ENCODE measurements around the gene INSYN2A.

The INSYN2A gene

DNA sequence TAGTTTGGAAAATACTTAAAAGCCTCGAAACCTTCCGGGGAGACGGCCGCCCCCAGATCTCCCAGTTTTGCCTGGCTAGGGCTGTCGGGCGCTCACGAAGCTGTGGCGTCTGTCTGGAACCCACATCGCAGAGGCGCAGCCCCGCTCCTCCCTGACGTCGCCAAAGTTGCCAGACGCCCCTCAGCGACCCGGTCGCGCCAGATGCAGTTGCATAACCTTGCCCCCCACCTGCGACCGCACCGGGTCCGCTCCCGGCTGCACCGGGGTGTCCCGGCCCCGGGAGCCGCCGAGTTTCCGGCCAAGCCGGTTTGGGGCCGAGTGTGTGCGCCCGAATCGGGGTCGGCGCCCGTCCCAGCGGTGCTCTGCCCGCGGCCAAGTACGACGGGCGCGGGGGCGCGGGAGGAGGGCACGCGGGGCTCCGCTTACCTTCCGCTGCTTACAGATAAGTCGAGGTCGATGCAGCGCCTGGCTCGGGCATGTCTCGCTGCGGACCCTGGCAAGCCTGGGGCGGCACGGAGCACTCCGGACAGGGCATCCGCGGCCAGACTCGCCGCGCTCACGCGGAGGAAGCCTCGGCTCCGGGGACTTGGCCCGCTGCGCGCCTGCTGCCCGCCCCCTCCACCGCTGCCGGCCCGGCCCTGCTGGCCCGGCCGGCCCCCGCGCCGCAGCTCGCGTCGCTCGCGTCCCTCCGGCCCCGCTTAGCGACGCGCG, 665 bp downstream of the INSYN2A start:
- DNase-seq (ENCODE audit: low spot score), result no peak

DNA sequence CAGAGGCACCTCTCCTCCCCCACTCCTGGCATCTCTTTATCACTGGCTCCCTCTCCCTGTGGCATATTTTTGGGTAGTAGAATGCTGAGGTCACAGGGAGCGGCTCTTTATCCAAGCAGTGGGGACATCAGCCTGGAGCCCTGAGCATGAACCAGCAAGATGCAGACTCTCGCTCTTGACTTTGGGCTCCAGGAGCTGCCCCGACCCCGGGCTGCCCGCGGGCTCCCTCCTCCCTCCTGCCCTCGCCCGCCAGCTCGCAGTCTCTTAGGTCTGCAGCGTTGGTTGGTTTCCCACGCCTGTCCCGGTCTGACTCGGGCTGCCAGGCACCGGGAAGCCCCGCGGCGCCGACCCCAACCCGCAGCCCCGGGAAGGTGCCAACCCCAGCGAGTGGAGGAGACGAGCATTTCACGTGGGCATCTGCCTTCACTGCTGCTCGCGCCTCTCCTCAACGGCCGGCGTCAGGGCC, 1.3 kb downstream of the INSYN2A start:
- DNase-seq (ENCODE audit: low spot score), result no peak

DNA sequence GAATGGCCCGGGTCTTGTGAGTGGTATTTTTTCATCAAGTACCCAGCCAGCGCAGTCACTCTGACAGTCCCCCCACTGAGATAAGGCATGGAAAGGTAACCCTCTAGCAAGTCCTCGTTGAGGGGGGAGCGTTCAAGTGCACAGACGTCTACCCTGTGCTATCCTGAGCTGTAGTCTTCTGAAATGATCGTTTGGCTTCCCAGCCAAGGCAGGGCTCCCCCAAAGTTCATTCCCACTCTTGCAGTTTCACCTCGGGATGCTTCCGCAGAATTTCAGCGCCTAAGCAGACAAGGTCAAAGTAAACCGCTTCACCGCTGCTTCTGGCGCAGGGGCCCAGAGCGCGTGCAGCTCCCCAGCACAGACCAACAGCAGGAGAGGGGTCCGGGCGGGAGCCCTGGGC, 1.8 kb downstream of the INSYN2A start:
- no peak for DNase-seq (ENCODE audit: low spot score)

DNA sequence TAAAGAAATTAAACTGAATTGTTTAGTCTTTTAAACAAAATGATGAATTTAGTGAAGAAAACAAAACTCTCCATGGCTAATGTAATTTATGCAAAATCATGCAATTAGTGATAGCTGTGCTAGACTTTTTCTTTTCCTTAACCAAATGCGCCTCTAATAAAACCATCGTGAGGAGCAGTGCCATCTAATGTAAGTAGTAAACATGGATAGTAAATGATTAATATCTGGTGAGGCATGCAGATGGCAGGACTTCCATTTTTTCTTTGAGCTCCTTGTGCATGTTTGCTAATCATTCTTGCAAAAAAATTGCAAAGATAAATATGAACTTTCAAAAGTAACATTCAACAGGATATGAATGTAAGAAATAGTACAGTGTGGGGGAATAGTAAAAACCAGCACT, 2.3 kb downstream of the INSYN2A start:
- no peak for DNase-seq (ENCODE audit: low spot score)

DNA sequence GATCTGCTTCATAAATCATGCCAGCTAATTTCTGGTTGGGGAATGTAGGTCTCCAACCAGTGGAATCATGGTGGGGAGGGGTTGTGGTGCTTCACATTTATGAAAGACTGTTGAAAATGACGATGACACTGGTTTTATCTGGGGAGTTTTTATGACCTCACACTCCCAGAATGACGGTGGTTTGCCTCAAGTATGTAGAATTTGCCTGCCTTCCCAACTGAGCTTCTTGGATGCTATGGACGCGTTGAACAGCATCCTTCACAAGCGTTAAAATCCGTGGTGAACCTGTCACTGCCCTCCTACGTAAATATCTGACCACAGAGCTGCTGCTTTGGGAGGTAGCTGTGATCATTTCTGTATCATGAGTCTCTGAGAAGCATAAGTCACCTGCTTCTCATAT, 3.3 kb downstream of the INSYN2A start:
- DNase-seq (ENCODE audit: low spot score), result no peak

DNA sequence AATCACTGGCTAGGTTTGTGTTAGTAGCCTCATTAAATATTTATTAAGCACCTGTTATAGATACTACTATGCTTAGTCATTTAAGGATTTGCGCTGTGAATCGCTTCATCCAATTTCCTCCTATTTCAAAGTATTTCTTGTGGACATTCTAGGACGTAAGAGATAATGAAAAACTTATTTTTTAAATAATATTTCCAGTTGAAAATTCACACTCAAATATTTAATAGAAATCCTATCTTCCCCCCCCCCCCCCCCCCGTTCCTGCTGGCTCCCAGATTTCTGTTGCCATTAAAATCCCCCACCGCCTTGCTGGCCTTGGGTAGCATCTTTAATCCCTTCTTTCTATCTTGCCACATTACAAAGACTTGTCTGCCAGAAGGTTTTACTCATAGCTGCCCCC, 6.0 kb downstream of the INSYN2A start:
- no peak for DNase-seq (ENCODE audit: low spot score)

DNA sequence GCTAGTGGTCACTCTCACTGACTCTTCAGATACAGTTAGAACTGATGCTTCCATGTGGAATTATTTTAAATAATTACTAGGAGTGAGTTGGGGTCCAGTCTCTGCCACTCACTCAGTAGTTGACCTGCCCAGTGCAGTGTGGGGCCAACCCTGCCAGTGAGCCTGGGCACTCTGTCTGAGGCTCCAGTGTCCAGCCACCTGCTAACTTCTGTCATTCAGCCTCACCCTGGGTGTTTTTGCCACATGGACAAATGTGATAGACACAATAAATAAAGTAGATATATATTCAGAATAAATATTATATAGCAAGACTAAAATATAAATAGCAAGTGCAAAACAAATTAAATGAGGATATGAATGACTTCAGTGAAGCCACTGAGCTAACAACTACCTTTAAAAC, 7.2 kb downstream of the INSYN2A start:
- no peak for DNase-seq (ENCODE audit: low spot score)

DNA sequence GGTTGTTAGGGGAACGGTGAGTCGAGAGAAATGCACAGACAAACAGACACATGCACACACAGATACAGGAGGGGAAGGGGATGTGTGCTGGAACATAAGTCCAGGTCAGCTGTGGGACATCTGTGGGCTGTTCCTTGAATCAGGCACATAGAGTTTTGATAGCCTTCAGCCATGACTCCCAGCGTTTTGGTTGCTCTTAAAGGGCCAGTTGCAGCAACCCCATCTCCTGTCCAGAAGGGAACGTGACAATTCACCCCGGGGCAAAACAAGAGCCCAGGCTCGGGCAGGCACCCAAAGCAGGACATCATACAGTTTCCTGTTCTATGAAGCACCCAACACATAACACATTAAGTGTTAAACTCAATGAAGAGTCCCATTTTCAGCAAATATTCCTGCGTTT, 9.6 kb downstream of the INSYN2A start:
- no peak for DNase-seq (ENCODE audit: low spot score)

DNA sequence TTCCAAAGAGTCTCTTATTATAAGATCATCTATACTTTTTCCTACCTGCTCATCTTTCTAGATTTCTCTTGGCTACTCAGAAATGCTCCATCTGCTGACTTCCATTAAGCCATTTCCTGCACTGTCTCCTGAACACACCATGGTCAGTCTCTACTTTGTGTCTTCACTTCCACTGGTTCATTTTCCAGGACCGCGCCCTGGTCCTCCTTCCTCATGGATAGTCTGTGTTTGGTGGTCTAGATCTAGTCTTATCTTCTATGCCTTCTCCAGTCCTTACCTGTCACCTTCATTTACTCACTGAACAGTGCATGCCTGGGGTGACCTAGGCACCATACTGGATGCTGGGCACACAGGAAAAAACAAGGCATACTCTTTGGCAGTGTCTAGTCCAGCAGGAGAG, 11.8 kb downstream of the INSYN2A start:
- DNase-seq (ENCODE audit: low spot score), result no peak

DNA sequence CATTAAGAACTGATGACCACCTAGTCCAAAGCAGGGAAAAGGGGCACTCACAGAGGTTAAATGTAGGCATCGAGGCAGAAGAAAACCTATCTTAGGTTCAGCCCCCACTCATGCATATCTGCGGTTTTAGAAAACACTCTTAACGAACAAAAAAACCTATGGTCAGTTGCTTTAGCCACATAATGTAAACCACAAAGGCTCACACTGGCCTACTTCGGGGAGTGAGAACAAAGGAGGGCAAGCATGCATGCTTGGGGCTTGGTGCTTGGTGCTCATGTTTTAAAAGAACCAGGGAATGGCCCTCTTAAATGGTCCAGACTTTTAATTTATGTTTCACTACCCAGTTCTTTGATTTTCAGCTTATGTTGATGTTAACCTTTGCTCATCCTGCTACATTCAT, 14.2 kb downstream of the INSYN2A start:
- DNase-seq (ENCODE audit: low spot score), result no peak

DNA sequence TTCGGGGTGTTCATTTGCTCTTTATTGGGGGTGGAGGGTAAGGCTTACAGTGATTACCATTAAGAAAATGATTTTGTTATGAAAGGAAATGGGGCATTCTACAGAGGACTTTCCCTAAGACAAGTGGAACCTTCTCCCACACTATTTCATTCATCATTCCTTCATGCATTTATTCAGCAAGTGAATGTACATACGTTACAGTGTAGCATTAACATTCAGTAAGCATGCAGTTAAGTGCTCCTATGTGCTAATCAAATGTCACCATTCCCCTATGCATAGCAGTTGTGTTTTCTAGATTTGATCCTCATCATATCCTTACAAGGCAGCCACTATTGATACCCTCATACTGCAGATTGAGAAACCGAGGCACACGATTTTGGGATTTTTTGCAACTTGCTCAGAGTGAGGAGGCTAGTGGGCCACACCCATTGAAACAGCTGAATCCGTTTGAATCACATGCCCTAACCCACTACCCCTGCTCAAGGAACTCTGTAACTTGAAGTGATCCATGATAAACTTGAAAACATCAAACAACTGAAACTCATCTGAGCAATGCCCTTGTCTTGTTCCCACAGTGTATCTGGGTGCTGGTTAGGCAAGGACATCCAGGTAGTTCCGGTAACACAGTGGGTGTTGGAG, 16.7 kb downstream of the INSYN2A start:
- DNase-seq (ENCODE audit: low spot score), result no peak

DNA sequence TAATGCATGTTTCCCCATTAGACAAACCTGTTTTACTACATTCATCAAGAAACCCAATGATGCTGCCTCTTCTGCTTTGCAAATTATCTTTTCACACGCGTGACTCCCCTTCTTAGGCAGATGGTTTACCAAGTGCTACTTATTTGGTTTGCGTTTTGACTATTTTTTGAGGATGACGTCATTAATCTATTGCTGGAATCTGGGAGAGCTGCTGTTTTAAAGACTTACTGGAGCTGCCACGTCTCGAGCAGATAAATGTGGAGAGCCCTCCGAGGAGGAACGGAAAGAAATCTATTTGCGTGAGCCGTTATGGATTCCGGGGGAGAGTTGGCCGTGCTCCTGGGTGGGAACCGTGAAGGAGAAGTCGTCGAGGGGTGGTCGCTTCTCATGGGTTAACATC, 19.7 kb downstream of the INSYN2A start:
- no peak for DNase-seq (ENCODE audit: low spot score)

DNA sequence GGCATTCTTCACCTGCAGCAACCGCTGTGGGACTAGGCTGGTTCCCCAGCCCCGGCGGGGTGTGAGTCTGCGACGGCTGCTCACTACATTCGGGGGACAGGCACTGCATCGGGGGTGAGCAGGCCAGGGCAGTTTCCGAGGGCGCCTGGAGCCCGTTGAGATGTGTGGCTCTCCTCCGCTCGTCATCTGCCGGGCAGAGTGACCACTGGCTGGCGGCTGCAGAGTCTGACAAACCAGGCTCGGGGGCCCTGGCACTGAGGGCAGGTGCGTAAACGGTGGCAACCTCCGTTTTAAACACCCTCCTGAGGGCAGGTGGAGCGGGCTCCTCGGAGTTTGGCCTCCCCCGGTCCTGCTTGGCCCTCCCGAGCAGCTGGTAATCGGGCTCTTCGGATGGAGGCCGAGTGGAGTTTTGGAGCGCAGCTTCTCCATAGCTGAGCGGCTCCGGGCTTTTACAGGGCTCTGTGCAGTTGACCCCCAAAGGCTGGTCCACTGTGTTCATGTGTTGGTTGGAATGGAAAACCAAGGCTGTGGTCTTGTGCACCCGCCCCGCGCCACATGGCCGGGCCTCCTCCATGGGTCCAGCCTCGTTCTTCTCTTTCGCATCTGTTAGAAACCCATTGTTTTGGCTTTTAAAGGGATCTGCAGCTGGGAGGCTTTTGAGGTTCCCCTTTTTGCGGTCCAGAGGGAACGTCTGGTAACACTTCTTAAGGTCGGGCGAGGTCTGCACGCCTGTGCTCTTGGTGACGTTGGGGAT, 20.9 kb downstream of the INSYN2A start:
- DNase-seq (ENCODE audit: low spot score), result no peak

DNA sequence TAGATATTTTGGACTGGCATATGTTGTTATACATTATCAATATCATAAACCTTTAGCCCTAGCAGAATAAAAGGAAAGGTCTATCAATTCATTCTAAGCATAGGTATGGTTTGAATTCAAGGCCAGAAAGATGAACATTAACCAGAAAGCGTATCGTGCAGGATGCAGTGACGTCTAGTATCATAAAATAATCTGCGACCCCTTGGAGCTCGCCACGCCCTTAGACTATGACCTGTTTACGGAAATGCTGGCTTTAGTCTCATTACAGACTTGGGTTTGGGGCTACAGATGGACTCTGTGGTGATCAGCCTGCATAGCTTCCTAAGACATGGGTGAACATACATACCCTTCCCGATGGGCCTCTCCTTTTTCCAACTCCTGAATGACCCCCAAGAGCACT, 21.5 kb downstream of the INSYN2A start:
- no peak for DNase-seq (ENCODE audit: low spot score)

DNA sequence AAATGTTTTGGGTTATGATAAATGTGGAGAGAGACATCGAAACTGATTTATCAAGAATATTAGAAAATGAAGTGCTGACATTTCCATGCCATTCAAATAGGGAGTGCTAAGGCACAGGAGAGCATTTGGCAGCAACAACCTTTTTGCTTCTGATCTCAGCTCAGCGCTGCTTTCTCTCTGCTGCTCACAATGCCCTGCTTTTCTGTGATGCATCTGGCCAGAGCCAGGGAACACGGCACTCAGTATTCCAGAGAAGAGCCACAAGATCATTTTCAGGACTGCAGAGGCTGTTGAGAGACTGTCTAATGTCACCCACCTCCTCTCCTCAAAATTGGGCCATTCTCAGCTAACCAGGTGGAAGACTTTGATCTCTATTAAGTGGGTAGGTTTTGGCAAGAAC, 28.1 kb downstream of the INSYN2A start:
- DNase-seq (ENCODE audit: low spot score), result no peak

DNA sequence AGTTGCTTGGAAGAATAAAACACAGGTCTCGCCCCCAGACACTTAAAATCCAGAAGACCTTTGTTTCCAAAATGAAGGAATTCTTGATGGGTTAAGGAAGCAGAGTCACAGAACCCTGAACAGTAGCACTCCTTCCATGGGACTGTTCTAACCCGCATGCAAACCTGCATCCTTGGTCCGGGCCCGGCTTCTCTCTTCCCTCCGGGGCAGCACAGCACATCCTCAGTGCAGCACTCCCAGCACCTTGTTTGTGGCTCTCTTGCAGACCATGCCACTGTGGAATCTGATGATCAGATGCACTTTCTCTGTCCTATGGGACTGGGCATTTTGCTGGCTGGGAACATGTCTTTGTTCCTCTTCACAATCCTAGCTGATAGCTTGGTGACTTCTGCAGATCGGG, 33.5 kb downstream of the INSYN2A start:
- no peak for DNase-seq (ENCODE audit: low spot score)

DNA sequence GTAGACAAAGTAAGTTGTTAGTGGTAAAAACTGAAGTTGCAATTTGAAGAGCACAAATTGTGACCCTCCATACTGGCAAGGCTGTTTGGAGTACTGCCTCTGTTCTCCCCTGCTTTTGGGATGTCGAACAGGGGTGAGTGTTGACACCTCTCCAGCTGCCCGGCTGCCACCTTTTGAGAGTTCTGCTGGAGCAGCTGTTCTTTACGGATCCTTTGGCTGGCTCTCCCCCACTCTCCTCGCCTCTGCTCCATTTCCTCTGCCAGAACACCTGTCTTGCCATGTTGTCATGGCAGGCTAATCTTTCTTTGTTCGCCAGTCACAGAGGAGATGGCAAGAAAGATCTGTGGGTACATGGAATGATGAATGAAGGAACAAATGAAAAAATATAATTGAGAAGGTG, 34.9 kb downstream of the INSYN2A start:
- no peak for DNase-seq (ENCODE audit: low spot score)

DNA sequence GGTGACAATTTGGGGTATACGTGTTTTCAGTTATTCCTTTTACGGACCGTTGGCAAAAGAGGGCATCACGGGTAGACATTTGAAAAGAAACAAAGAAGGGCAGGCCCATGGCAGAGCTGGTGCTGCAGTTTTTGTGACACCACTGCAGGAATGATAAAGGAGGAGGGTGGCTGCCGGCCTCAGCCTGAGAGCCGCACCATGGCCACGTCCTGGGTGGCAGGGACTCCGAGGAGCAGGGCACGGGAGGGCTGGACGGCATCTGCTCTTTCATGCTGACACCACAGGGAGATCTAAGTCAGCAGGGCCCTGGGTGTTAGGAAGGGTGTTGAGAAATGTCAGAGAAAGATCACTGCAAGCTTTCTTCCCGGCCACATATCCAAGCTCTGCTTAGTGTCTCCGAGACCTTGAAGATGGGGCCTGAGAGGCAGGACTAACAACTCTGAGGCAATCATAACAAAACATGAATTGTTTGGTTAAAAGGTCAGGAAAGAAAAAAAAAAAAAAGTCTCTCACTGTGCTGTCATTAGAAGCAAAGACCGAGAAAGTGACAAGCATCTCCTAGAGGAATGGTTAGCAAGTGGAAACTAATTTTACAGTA, 36.6 kb downstream of the INSYN2A start:
- no peak for DNase-seq (ENCODE audit: low spot score)

DNA sequence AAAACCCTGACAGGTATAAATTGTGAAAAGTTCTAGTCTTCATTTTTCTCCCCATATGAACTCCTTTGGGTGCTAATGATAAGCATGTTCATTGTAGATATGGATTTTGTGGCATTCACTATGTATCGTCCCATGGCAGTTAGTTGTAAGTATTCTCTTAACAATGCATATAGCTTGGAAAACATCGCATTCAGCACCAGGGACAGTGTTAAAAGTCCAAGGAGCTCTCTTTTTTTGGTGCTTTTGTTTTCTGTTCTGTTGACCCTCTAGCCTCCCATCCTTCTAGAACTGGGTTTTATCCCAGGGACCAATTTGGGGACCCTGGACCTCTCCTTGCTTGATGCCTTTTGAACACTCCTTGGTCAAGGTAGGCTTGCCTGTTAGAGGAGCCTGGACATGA, 37.7 kb downstream of the INSYN2A start:
- DNase-seq (ENCODE audit: low spot score), result no peak

DNA sequence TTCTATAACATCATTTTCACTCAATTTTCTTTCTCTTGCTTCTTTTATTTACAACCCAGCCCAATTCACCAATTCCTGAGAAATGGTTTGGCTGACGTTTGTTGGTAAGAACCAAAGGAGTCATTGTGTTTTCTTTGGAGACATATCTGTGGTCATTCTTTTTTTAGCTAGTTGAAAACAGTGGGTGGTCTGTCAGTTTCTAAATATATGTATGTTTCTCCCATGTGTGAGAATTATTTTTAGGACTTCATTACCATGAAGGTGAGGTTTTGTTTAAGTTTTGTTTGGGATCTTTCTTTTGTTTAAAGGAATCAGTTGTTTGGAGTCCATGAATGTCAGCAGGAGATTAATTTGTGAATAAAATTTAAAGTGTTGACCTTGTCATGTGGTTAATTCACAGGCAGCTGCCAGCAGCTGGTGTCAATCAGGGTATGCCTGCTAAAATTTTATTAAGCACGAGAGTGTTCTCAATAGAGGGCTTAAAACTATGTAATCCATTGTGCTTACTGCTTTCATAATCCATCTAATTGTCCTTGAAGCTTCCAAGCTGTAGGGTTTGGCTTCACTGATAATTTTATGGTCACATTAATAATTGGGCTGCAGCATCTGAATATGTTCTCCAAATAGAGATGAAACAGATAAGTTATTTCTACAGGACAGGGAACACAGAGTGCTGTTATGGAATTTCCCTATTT, 38.7 kb downstream of the INSYN2A start:
- DNase-seq (ENCODE audit: low spot score), result no peak

DNA sequence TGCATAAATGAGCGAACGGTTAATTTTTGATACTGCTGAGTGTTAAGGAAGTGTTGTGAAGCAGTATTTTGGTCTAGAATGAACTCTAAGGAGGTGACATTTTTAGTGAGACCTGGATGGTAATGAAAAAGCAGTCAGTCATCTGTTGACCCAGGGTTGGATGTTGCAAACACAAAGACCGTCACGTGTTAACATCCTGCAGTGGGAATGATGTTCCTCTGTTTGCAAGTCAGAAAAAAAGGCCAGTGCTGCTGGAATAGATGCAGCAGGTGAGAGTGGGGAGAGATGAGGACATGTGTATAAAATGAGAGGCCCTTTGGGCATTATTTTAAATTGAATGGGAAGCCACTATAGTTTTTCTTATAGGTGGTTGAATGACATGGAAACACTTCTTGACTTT, 39.3 kb downstream of the INSYN2A start:
- no peak for DNase-seq (ENCODE audit: low spot score)

Measured in germinal center (tissue), 1 donor.